Esophagus squamous epithelium (tissue), 5 donors: ENCODE data around the gene LAMP1. TPM values are rescaled to one million over a fixed set of nuclear protein-coding genes. Genes with fewer than 3 reads are reported as not detected.
A peak's percentile ranks its signal among the peaks of the same experiment; 100 is the strongest.

Experiments used
- DNase-seq: peaks from one replicate; lab custom pipeline; 2025; lab: John Stamatoyannopoulos, UW
- H3K27ac ChIP-seq, 4 donors: fragments of 200-600 bp; sonication (generic); one replicate each; pipeline ENCODE4 v1.5.1; 2016 to 2019; ENCODE audit warnings: mild to moderate bottlenecking in 1 of 4
- H3K27me3 ChIP-seq, 4 donors: fragments of 200-600 bp; sonication (generic); 1 replicate in 3 of 4; 2 replicates in 1 of 4; pipeline versions ENCODE4 v1.5.1 to v1.6.0; 2017 to 2021; ENCODE audit warnings: antibody characterized with exemption in 1 of 4
- H3K36me3 ChIP-seq, 3 donors: fragments of 200-600 bp; sonication (generic); one replicate each; pipeline ENCODE4 v1.5.1; 2016 to 2019
- H3K4me1 ChIP-seq, 3 donors: fragments of 200-600 bp; sonication (generic); one replicate each; pipeline ENCODE4 v1.5.1; 2017 to 2019
- H3K4me3 ChIP-seq, 4 donors: fragments of 200-600 bp; sonication (generic); 1 replicate in 3 of 4; 2 replicates in 1 of 4; pipeline ENCODE4 v1.5.1; 2016 to 2019; ENCODE audit warnings: mild to moderate bottlenecking in 2 of 4, moderate library complexity in 1 of 4
- H3K9me3 ChIP-seq, 3 donors: fragments of 200-600 bp; sonication (generic); one replicate each; pipeline ENCODE4 v1.5.1; 2016 to 2019
- POLR2A ChIP-seq, 4 donors: fragments of 450-650 bp; IDR thresholded peaks; one replicate each; pipeline ENCODE4 v1.6.1; 2017; ENCODE audit warnings: antibody characterized with exemption in 4 of 4, mild to moderate bottlenecking in 4 of 4, moderate library complexity in 3 of 4
- WGBS, 2 donors: methylation state at CpG; one replicate each; pipeline ENCODE4 v1.1.5; 2018; 5-methylcytosine and 5-hydroxymethylcytosine counted together
- intact Hi-C: fragments of 100-400 bp; cut with DNase I; formaldehyde crosslinking; loops from one replicate; pipeline ENCODE4 v1.15.0; 2022
- total RNA-seq, 4 donors: library from RNA; depleted of rRNA; stranded (reverse); fragments of >200 nt; gene quantifications; one replicate each; pipeline ENCODE4 v1.1.0, GENCODE V29; 2016
- TF ChIP-seq, protein P1 (sequence below), 6 experiments: fragments of 450-650 bp in 4 of 6; fragments of 200-600 bp in 2 of 6; sonication (generic) in 2 of 6; IDR thresholded peaks; one replicate each; pipeline ENCODE4 v1.5.1; 2016 to 2019; ENCODE audit warnings: antibody characterized with exemption in 6 of 6, mild to moderate bottlenecking in 4 of 6, moderate library complexity in 4 of 6
- donor health status: DM: yes; HTN: yes; CAD: no.

LAMP1 gene
- total RNA-seq, 4 donors from 2014 or later = 95.4 to 153 (median 123) TPM

DNA sequence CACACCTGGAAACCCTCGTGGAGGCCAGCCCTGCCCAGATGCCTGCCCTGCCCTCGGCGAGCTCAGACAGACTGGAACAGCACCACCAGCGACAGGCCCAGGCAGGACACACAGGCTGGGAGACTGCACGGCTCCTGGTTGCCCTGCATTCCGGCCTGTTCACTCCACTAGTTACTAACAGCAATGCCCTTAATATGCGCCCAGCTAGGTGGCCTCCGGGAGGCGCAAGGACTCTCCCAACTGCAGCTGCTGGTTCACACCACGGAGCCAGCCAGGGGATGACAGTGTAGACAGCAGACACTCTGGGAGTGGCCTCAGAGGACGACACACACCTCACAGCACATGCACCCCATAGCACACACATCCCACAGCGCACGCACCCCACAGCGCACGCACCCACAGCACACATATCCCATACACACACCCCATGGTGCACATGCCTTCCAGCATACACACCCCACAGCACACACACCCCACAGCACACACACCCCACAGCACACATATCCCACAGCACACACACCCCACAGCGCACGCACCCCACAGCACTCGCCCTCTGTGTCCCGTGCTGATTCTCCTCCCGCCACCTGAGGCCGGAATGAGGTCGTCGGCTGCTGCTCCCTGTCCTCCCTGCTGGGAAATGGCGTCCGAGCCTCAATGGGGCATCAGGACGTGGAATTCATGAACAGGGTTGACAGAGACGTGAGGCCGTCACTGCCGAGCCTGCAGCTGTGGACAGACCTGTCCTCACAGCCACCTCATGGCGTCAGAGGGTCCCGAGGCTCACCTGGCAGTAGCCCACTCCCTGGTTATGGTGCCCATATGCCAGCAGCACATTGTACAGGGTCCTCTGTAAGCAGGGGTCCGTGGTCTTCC lies 53.3 kb downstream of the LAMP1 start:
- H3K27ac ChIP-seq = no peak overlapping the region
- intact Hi-C loops = no loop called here
- H3K4me1 ChIP-seq = peaks cover 0 to 17% (median 0%) of the 10 kb centered on the region in 3 donors
- no peak overlapping the region for H3K4me3 ChIP-seq
- no peak for DNase-seq
- no peaks in the 10 kb centered on the region for H3K27me3 ChIP-seq
- 78 to 80% methylated on average over 3 to 10 of the region's 32 CpGs for WGBS, 2 donors
- no peak for TF ChIP-seq POLR2A (IDR thresholded peaks at IDR 0.05)
- TF ChIP-seq, protein P1, sequence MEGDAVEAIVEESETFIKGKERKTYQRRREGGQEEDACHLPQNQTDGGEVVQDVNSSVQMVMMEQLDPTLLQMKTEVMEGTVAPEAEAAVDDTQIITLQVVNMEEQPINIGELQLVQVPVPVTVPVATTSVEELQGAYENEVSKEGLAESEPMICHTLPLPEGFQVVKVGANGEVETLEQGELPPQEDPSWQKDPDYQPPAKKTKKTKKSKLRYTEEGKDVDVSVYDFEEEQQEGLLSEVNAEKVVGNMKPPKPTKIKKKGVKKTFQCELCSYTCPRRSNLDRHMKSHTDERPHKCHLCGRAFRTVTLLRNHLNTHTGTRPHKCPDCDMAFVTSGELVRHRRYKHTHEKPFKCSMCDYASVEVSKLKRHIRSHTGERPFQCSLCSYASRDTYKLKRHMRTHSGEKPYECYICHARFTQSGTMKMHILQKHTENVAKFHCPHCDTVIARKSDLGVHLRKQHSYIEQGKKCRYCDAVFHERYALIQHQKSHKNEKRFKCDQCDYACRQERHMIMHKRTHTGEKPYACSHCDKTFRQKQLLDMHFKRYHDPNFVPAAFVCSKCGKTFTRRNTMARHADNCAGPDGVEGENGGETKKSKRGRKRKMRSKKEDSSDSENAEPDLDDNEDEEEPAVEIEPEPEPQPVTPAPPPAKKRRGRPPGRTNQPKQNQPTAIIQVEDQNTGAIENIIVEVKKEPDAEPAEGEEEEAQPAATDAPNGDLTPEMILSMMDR (IDR thresholded peaks at IDR 0.05) = peak in 1 of 6 experiments; percentile 36
- H3K36me3 ChIP-seq = peaks cover 0 to 79% (median 8%) of the 10 kb centered on the region in 3 donors
- H3K9me3 ChIP-seq = no peaks in the 10 kb centered on the region

DNA sequence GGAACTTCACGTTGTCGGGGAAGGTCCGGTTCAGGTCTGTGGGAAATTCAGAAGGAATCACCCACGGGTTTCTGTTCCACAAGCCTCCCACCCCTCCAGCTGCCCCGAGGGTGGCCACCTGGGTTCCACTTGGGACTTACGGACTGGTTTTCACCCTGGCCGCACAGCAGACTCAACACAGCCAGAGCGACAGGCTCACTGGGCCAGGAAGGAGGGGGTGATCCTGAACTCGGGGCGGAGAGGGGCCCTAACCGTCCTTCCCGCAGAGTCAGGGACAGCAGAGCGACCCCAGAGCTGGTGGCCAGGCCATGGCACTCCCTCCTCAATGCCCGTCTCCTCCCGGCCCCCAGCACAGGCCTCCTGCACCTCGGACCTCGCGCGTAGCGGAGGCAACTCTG lies 53.9 kb downstream of the LAMP1 start:
- no peak for DNase-seq
- intact Hi-C loops = no loop called here

DNA sequence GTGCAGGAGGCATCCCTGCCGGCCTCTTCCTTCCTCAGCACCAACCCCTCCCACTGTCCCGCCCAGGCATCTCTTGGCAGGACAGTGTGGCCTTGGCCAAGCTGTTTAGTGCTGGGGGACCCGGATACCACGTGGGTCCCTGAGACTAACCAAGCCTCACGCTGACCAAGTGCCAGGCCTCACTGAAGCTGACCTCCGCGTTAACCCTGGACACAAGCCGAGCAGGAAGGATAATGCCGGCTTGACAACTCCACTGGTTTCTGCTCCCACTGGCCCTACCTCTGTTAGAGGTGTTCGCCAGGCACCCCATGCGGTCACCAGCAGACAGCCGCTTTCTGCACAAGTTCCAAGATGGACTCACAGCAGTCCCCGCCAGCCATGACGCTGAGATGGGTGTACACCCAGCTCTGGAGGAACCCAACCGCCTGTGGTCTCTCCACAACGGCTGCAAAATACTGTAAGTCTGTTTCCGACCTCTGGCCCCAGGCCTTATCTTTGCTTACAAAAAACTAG lies 54.5 kb downstream of the LAMP1 start:
- 80 to 83% methylated on average over 12 of the region's 17 CpGs for WGBS, 2 donors
- no peak overlapping the region for H3K4me3 ChIP-seq
- no peak overlapping the region for H3K27ac ChIP-seq
- no peak for DNase-seq
- intact Hi-C loops = no loop called here
- no peaks in the 10 kb centered on the region for H3K9me3 ChIP-seq
- peaks cover 0 to 17% (median 0%) of the 10 kb centered on the region in 3 donors for H3K4me1 ChIP-seq
- TF ChIP-seq POLR2A (IDR thresholded peaks at IDR 0.05) = no peak
- TF ChIP-seq, protein P1 (IDR thresholded peaks at IDR 0.05) = no peak
- peaks cover 0 to 80% (median 8%) of the 10 kb centered on the region in 3 donors for H3K36me3 ChIP-seq
- no peaks in the 10 kb centered on the region for H3K27me3 ChIP-seq

More for the DNA sequence above, 53.9 kb downstream of the LAMP1 start:
- no peaks in the 10 kb centered on the region for H3K9me3 ChIP-seq
- no peak overlapping the region for H3K4me3 ChIP-seq
- H3K27me3 ChIP-seq = no peaks in the 10 kb centered on the region
- H3K4me1 ChIP-seq = peaks cover 0 to 17% (median 0%) of the 10 kb centered on the region in 3 donors
- WGBS, 2 donors = 93 to 100% methylated on average over 1 to 18 of the region's 20 CpGs
- TF ChIP-seq POLR2A (IDR thresholded peaks at IDR 0.05) = no peak
- TF ChIP-seq, protein P1 (IDR thresholded peaks at IDR 0.05) = no peak
- H3K27ac ChIP-seq = no peak overlapping the region
- H3K36me3 ChIP-seq = peaks cover 0 to 80% (median 8%) of the 10 kb centered on the region in 3 donors

DNA sequence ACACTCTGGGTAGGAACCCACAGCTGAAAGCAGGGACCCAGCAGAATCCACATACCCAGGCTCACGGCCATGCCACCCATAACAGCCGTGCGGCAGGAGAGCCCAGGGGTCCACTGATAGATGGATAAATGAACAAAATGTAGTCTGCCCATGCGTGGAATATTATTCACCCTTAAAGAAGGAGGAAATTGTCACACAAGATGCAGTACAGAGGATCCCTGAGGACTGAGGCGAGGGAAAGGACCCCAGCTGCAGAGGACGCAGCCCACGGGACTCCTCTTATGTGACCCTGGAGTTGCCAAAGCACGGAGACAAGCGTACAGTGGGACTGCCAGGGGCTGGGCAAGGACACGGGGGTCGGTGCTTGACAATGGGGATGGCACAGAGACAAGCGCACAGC lies 56.2 kb downstream of the LAMP1 start:
- WGBS, 2 donors = 81 to 85% methylated on average over 8 to 9 of the region's 12 CpGs
- intact Hi-C loops = no loop called here

More for the DNA sequence above, 56.2 kb downstream of the LAMP1 start:
- H3K9me3 ChIP-seq = no peaks in the 10 kb centered on the region
- H3K36me3 ChIP-seq = peaks cover 0 to 73% (median 8%) of the 10 kb centered on the region in 3 donors
- H3K4me3 ChIP-seq = no peak overlapping the region
- no peaks in the 10 kb centered on the region for H3K27me3 ChIP-seq
- TF ChIP-seq, protein P1 (IDR thresholded peaks at IDR 0.05) = no peak
- no peak for TF ChIP-seq POLR2A (IDR thresholded peaks at IDR 0.05)
- H3K27ac ChIP-seq = no peak overlapping the region
- peaks cover 0 to 17% (median 0%) of the 10 kb centered on the region in 3 donors for H3K4me1 ChIP-seq
- no peak for DNase-seq
